H9 (cell line): ENCODE data around the gene CLEC9A. TPM values are rescaled to one million over a fixed set of nuclear protein-coding genes. Genes with fewer than 3 reads are reported as not detected.

Experiments
- DNase-seq: peaks from one replicate; pipeline ENCODE4 v3.0.0-alpha.2; 2017
- H2AFZ ChIP-seq: one replicate; pipeline ENCODE4 v1.6.1; 2013; ENCODE audit warnings: mild to moderate bottlenecking, low read length, control low read depth, moderate library complexity
- H2AK5ac ChIP-seq: 2 replicates; pipeline ENCODE4 v1.6.1; 2013; ENCODE audit warnings: low read length, control low read depth, mixed read lengths; ENCODE audit not compliant: insufficient read length
- H2BK120ac ChIP-seq: one replicate; pipeline ENCODE4 v1.6.1; 2013; ENCODE audit warnings: low read depth, mild to moderate bottlenecking, low read length, control low read depth, inconsistent platforms; ENCODE audit not compliant: poor library complexity, severe bottlenecking
- H2BK12ac ChIP-seq: 2 replicates; pipeline ENCODE4 v1.6.1; 2013; ENCODE audit warnings: low read length, control low read depth, mixed read lengths, low read depth; ENCODE audit not compliant: insufficient read length
- H2BK15ac ChIP-seq: 2 replicates; pipeline ENCODE4 v1.6.1; 2013; ENCODE audit warnings: low read depth, low read length, control low read depth
- H2BK20ac ChIP-seq: one replicate; pipeline ENCODE4 v1.6.1; 2013; ENCODE audit warnings: low read depth, mild to moderate bottlenecking, low read length, control low read depth, inconsistent platforms; ENCODE audit not compliant: poor library complexity, severe bottlenecking
- H2BK5ac ChIP-seq: 2 replicates; pipeline ENCODE4 v1.6.1; 2013; ENCODE audit warnings: low read length, control low read depth, mixed read lengths; ENCODE audit not compliant: insufficient read length
- H3K14ac ChIP-seq: 2 replicates; pipeline ENCODE4 v1.6.1; 2013; ENCODE audit warnings: low read length, control low read depth; ENCODE audit not compliant: insufficient read depth
- H3K18ac ChIP-seq: 2 replicates; pipeline ENCODE4 v1.6.1; 2013; ENCODE audit warnings: low read depth, mild to moderate bottlenecking, mixed read lengths, low read length, control low read depth; ENCODE audit not compliant: insufficient read length
- H3K23ac ChIP-seq: 2 replicates; pipeline ENCODE4 v1.6.1; 2013; ENCODE audit warnings: low read length, control low read depth, mixed read lengths, low read depth; ENCODE audit not compliant: insufficient read length
- H3K23me2 ChIP-seq: 2 replicates; pipeline ENCODE4 v1.6.1; 2013; ENCODE audit warnings: low read depth, mild to moderate bottlenecking, mixed read lengths, low read length, control low read depth; ENCODE audit not compliant: insufficient read length, poor library complexity, severe bottlenecking
- H3K27ac ChIP-seq: 2 replicates; pipeline ENCODE4 v1.5.1; 2013; ENCODE audit warnings: low read length, control low read depth, mixed read lengths, low read depth; ENCODE audit not compliant: insufficient read length
- H3K27me3 ChIP-seq: 2 replicates; pipeline ENCODE4 v1.6.1; 2013; ENCODE audit warnings: low read length, control low read depth, inconsistent platforms; ENCODE audit not compliant: insufficient read depth
- H3K4ac ChIP-seq: 2 replicates; pipeline ENCODE4 v1.6.1; 2013; ENCODE audit warnings: low read depth, mild to moderate bottlenecking, control low read depth, inconsistent platforms, low read length, moderate library complexity
- H3K4me1 ChIP-seq: 2 replicates; pipeline ENCODE4 v1.6.1; 2013; ENCODE audit warnings: low read length, control low read depth, inconsistent platforms; ENCODE audit not compliant: insufficient read depth
- H3K4me2 ChIP-seq: 2 replicates; pipeline ENCODE4 v1.6.1; 2013; ENCODE audit warnings: low read length, control low read depth, mixed read lengths; ENCODE audit not compliant: insufficient read length, insufficient read depth
- H3K56ac ChIP-seq: 2 replicates; pipeline ENCODE4 v1.6.1; 2013; ENCODE audit warnings: low read depth, mild to moderate bottlenecking, mixed read lengths, low read length, control low read depth; ENCODE audit not compliant: insufficient read length
- H3K79me1 ChIP-seq: 2 replicates; pipeline ENCODE4 v1.6.1; 2013; ENCODE audit warnings: low read depth, mild to moderate bottlenecking, moderate library complexity, low read length, control low read depth, inconsistent platforms; ENCODE audit not compliant: insufficient read depth, poor library complexity, severe bottlenecking
- H3K79me2 ChIP-seq: 2 replicates; pipeline ENCODE4 v1.6.1; 2013; ENCODE audit warnings: low read length, control low read depth, inconsistent platforms; ENCODE audit not compliant: insufficient read depth
- H3K9ac ChIP-seq: 2 replicates; pipeline ENCODE4 v1.6.1; 2013; ENCODE audit warnings: low read length, control low read depth, mixed read lengths; ENCODE audit not compliant: insufficient read length; ENCODE audit errors: extremely low read depth
- H3K9me3 ChIP-seq: one replicate; pipeline ENCODE4 v1.6.1; 2013; ENCODE audit warnings: low read depth, low read length, inconsistent platforms; ENCODE audit not compliant: control insufficient read depth
- H3T11ph ChIP-seq: one replicate; pipeline ENCODE4 v1.6.1; 2013; ENCODE audit warnings: mild to moderate bottlenecking, low read length, control low read depth, inconsistent platforms
- H4K20me1 ChIP-seq: one replicate; pipeline ENCODE4 v1.6.1; 2013; ENCODE audit not compliant: control insufficient read depth, insufficient read length, insufficient read depth
- H4K5ac ChIP-seq: 2 replicates; pipeline ENCODE4 v1.6.1; 2013; ENCODE audit warnings: low read depth, mild to moderate bottlenecking, mixed read lengths, low read length, control low read depth; ENCODE audit not compliant: insufficient read length
- H4K8ac ChIP-seq: replicated peaks from 2 replicates; pipeline ENCODE4 v1.6.1; 2013; ENCODE audit warnings: low read length, control low read depth, mixed read lengths, low read depth; ENCODE audit not compliant: insufficient read length
- H4K91ac ChIP-seq: 2 replicates; pipeline ENCODE4 v1.6.1; 2013; ENCODE audit warnings: low read depth, mild to moderate bottlenecking, moderate library complexity, mixed read lengths, low read length, control low read depth; ENCODE audit not compliant: insufficient read length
- H3K27ac Mint-ChIP-seq, 3 experiments: 2 replicates in 2 of 3; 3 replicates in 1 of 3; pipeline ENCODE4 v1.8.0; 2020 to 2021; ENCODE audit warnings: mixed read lengths in 3 of 3, mild to moderate bottlenecking in 1 of 3, moderate library complexity in 1 of 3
- H3K27me3 Mint-ChIP-seq: 2 replicates; pipeline ENCODE4 v1.8.0; 2021; ENCODE audit warnings: low read depth, mild to moderate bottlenecking, moderate library complexity, mixed read lengths
- H3K36me3 Mint-ChIP-seq, 3 experiments: 2 replicates in 2 of 3; 3 replicates in 1 of 3; pipeline ENCODE4 v1.8.0; 2020 to 2021; ENCODE audit warnings: low read depth in 3 of 3, mixed read lengths in 3 of 3; ENCODE audit not compliant: insufficient read depth in 1 of 3
- H3K4me1 Mint-ChIP-seq, 2 experiments: 2 replicates each; pipeline ENCODE4 v1.8.0; 2020; ENCODE audit warnings: mixed read lengths in 2 of 2
- H3K4me3 Mint-ChIP-seq, 2 experiments: 2 replicates in 1 of 2; 3 replicates in 1 of 2; pipeline ENCODE4 v1.8.0; 2020 to 2021; ENCODE audit warnings: mild to moderate bottlenecking in 2 of 2, mixed read lengths in 2 of 2, moderate library complexity in 1 of 2
- H3K9me3 Mint-ChIP-seq, 2 experiments: 2 replicates in 1 of 2; 3 replicates in 1 of 2; pipeline ENCODE4 v1.8.0; 2020; ENCODE audit warnings: mild to moderate bottlenecking in 2 of 2, mixed read lengths in 2 of 2, moderate library complexity in 1 of 2
- CTCF ChIP-seq: fragments of 200-600 bp; sonication (generic); conservative IDR thresholded peaks from 3 replicates; pipeline ENCODE4 v1.8.0; 2021; ENCODE audit warnings: antibody characterized with exemption, mild to moderate bottlenecking
- WGBS: extraction: QIAGEN DNeasy Blood & Tissue Kit; methylation state at CpG from one replicate; pipeline ENCODE4 v1.1.7; 2013; ENCODE audit warnings: missing lambda C conversion rate, low lambda C conversion rate, mixed read lengths; ENCODE audit not compliant: insufficient read length; ENCODE audit errors: extremely low coverage; 5-methylcytosine and 5-hydroxymethylcytosine counted together
- total RNA-seq: library from RNA; stranded (reverse); gene quantifications from 2 replicates; pipeline ENCODE4 v1.2.1, GENCODE V29; 2021

CLEC9A gene
- total RNA-seq, 1 experiment from 2014 or later: not detected

GRCh38 chr12:10015450-10015849 is 15.0 kb upstream of the CLEC9A start:
- Histone ChIP-seq H3K27me3 (no peaks in the 10 kb centered on the region), H2BK20ac (no peak overlapping the region), H3K4me2 (no peak overlapping the region), H3K9me3 (no peaks in the 10 kb centered on the region), H4K5ac (no peak overlapping the region), H3K4ac (no peak overlapping the region), H3K9ac (no peak overlapping the region), H2BK5ac (no peak overlapping the region), H4K91ac (no peak overlapping the region), H3K79me1 (no peaks in the 10 kb centered on the region), H2BK15ac (no peak overlapping the region), H2AK5ac (no peak overlapping the region), H3K23ac (no peak overlapping the region), H2BK12ac (no peak overlapping the region), H4K20me1 (no peaks in the 10 kb centered on the region), H3K79me2 (no peaks in the 10 kb centered on the region), H3K4me1 (no peaks in the 10 kb centered on the region; the same call in 1 of the 2 replicates), H3K18ac (no peak overlapping the region), H3K56ac (no peak overlapping the region), H4K8ac (no peak overlapping the region), H3K14ac (no peak overlapping the region), H3T11ph (no peak overlapping the region), H3K23me2 (no peaks in the 10 kb centered on the region), H2AFZ (no peak overlapping the region), H2BK120ac (no peak overlapping the region), H3K27ac (no peak overlapping the region)
- TF ChIP-seq CTCF: no peak
- H3K4me1 Mint-ChIP-seq: peaks cover 22 to 26% of the 10 kb centered on the region in 2 experiments
- H3K9me3 Mint-ChIP-seq: no peaks in the 10 kb centered on the region
- H3K36me3 Mint-ChIP-seq: no peaks in the 10 kb centered on the region
- no peaks in the 10 kb centered on the region for H3K27me3 Mint-ChIP-seq
- no CpG with 5 or more reads among the region's 4 CpGs for WGBS
- H3K27ac Mint-ChIP-seq: no peak overlapping the region
- H3K4me3 Mint-ChIP-seq: no peak overlapping the region
- DNase-seq: no peak
